Measurements from ENCODE around the gene TLK1.
"Not testable (repeated sequence)": the region's sequence is repeated elsewhere in the genome, so short reads cannot be mapped to it uniquely, and the experiment has no call there.

DNA sequence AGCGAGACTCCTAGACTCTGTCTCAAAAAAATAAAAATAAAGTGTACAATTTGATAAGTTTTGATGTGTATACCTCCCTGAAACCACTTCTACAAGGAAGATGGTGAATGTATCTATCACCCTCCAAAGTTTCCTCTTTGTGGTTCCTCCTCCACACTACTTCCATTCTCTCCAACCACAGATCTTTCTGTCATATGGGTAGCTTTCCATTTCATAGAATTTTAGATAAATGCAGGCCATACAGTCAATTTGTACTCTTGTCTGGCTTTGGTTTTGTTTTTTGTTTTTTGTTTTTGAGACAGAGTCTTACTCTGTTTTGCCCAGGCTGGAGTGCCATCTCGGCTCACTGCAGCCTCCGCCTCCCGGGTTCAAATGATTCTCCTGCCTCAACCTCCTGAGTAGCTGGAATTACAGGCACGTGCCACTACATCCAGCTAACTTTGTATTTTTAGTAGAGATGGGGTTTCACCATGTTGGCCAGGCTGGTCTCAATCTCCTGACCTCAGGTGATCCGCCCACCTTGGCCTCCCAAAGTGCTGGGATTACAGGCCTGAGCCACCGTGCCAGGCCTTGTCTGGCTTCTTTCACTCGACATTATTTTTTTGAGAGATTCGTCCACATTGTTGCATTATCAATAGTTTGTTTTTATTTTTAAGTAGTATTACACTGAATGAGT is 2.0 kb upstream of the TLK1 start:
- TF ChIP-seq, protein P1, sequence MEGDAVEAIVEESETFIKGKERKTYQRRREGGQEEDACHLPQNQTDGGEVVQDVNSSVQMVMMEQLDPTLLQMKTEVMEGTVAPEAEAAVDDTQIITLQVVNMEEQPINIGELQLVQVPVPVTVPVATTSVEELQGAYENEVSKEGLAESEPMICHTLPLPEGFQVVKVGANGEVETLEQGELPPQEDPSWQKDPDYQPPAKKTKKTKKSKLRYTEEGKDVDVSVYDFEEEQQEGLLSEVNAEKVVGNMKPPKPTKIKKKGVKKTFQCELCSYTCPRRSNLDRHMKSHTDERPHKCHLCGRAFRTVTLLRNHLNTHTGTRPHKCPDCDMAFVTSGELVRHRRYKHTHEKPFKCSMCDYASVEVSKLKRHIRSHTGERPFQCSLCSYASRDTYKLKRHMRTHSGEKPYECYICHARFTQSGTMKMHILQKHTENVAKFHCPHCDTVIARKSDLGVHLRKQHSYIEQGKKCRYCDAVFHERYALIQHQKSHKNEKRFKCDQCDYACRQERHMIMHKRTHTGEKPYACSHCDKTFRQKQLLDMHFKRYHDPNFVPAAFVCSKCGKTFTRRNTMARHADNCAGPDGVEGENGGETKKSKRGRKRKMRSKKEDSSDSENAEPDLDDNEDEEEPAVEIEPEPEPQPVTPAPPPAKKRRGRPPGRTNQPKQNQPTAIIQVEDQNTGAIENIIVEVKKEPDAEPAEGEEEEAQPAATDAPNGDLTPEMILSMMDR (IDR thresholded peaks at IDR 0.05), result not testable (repeated sequence)
- not testable (repeated sequence) for TF ChIP-seq POLR2AphosphoS5 (IDR thresholded peaks at IDR 0.05)
